Measurements from ENCODE around the gene PRRT3. TPM values are rescaled to one million over a fixed set of nuclear protein-coding genes. Genes with fewer than 3 reads are reported as not detected.
A peak's percentile ranks its signal among the peaks of the same experiment; 100 is the strongest.

The PRRT3 gene
- total and polyA plus RNA-seq, 10 donors: 0.65 to 2.4 (median 1.8) TPM

- intact Hi-C loops (cut with DNase I; ENCODE audit: low total_unique reads): no loop called here
- TF ChIP-seq POLR2AphosphoS5 (IDR thresholded peaks at IDR 0.05): no peak
- TF ChIP-seq CTCF (IDR thresholded peaks at IDR 0.05 in 8 of 11, conservative IDR thresholded peaks at IDR 0.05 in 3 of 11): no peak
- TF ChIP-seq POLR2A (IDR thresholded peaks at IDR 0.05): no peak
- Histone ChIP-seq H3K27me3 (replicated peaks in 1 of 7) (peaks cover 0 to 14% (median 0%) of the 10 kb centered on the region in 7 donors), H3K4me1 (peaks cover 6 to 56% (median 24%) of the 10 kb centered on the region in 6 donors), H3K36me3 (peaks cover 0 to 27% (median 4%) of the 10 kb centered on the region in 6 donors), H3K9me3 (no peaks in the 10 kb centered on the region), H3K4me3 (no peak overlapping the region), H3K27ac (no peak overlapping the region)
- DNase-seq: no peak
- 86 to 97% (median 93%) methylated on average over 3 of the region's 3 CpGs for WGBS, 5 donors
Observed at GRCh38 chr3:9948586-9948985, 3.6 kb downstream of the PRRT3 start.

DNA sequence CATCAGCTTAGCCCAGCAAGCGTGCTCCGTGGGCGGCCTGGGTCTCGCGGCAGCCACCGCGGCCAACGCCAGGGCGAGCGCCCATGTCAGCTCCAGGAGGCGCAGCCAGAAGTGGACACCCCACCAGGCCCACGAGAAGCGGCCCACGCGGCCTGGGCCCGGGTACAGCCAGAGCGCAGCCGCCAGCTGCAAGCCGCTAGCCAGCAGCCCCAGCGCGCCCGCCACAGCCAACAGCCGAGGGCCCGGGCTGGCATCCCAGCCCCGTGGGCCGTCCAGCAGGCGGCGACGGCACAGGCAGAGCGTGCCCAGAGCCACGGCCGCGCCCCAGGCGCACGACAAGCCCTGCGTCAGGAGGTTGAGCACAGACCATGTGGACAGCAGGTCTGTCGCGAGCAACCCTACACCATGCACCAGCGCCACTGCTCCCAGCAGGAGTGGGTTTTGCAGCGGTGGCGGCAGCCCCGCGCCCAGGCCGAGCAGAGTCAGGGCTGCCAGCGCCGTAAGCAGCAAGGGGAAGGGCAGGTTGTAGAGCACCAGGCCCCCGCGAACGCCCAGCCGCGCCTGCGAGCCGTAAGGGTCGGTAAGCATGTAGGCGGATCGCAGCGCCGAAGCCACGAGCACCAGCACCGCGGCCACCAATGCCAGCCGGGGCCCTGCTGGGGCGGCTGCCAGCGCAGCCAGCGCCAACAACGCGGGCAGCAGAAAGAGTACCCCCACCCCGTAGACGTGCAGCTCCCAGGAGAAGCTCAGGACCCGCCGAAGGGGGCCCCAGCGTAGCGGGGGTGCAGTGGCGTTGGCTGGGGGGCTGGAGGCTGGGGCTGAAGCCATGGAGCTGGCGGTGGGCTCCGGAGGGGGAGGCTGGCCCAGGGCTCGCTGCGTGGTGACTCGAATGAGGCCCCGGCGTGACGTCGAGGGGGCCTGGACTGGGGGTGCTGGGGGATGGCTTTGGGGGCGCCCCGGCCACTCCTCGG is 4.9 kb downstream of the PRRT3 start:
- peak; percentile 84 for DNase-seq
- 64 to 77% (median 70%) methylated on average over 74 to 86 of the region's 86 CpGs for WGBS, 5 donors
- intact Hi-C loops (cut with DNase I; ENCODE audit: low total_unique reads): no loop called here
- Histone ChIP-seq H3K27ac (peak overlapping the region; percentile 55 to 87 (median 80)), H3K36me3 (peaks cover 0 to 40% (median 11%) of the 10 kb centered on the region in 6 donors), H3K27me3 (replicated peaks in 1 of 7) (peaks cover 0 to 12% (median 0%) of the 10 kb centered on the region in 7 donors), H3K4me1 (peaks cover 6 to 52% (median 23%) of the 10 kb centered on the region in 6 donors), H3K9me3 (no peaks in the 10 kb centered on the region), H3K4me3 (peak overlapping the region; percentile 38 to 71 (median 48))
- TF ChIP-seq POLR2A (IDR thresholded peaks at IDR 0.05): no peak
- TF ChIP-seq POLR2AphosphoS5 (IDR thresholded peaks at IDR 0.05): peak; percentile 4 to 77 (median 54)
- peak in 8 of 11 experiments; percentile 20 to 79 (median 33) for TF ChIP-seq CTCF (IDR thresholded peaks at IDR 0.05 in 8 of 11, conservative IDR thresholded peaks at IDR 0.05 in 3 of 11)

GRCh38 chr3:9946112-9947024 is 5.8 kb downstream of the PRRT3 start:
- Histone ChIP-seq H3K4me3 (peak overlapping the region; percentile 38 to 71 (median 48)), H3K4me1 (peaks cover under 1 to 43% (median 15%) of the 10 kb centered on the region in 6 donors), H3K36me3 (peaks cover 0 to 49% (median 11%) of the 10 kb centered on the region in 6 donors), H3K27me3 (replicated peaks in 1 of 7) (peaks cover 0 to 3% (median 0%) of the 10 kb centered on the region in 7 donors), H3K27ac (peak overlapping the region; percentile 55 to 87 (median 80)), H3K9me3 (no peaks in the 10 kb centered on the region)
- DNase-seq: peak; percentile 96
- TF ChIP-seq CTCF (IDR thresholded peaks at IDR 0.05 in 8 of 11, conservative IDR thresholded peaks at IDR 0.05 in 3 of 11) (peak; percentile 16 to 82 (median 73)), POLR2AphosphoS5 (IDR thresholded peaks at IDR 0.05) (peak; percentile 76 to 87 (median 87)), POLR2A (IDR thresholded peaks at IDR 0.05) (peak in 1 of 3 donors; percentile 36)
- intact Hi-C loops (cut with DNase I; ENCODE audit: low total_unique reads): no loop called here
- WGBS, 5 donors: 19 to 47% (median 33%) methylated on average over 12 to 90 of the region's 90 CpGs
